Hepatocyte (in vitro differentiated cells): ENCODE measurements around the gene KSR2.

Experiments
- EZH2phosphoT487 ChIP-seq: fragments of 200-600 bp; sonication (generic); IDR thresholded peaks from one replicate; pipeline ENCODE4 v1.6.1; 2018; ENCODE audit warnings: antibody characterized with exemption, mild to moderate bottlenecking, low read depth, moderate library complexity; ENCODE audit not compliant: unreplicated experiment, severe bottlenecking
- TF ChIP-seq, protein P1 (sequence below): fragments of 200-600 bp; sonication (generic); IDR thresholded peaks from 2 replicates; pipeline ENCODE4 v1.5.1; 2016; ENCODE audit warnings: antibody characterized with exemption, mild to moderate bottlenecking; ENCODE audit not compliant: poor library complexity

DNA sequence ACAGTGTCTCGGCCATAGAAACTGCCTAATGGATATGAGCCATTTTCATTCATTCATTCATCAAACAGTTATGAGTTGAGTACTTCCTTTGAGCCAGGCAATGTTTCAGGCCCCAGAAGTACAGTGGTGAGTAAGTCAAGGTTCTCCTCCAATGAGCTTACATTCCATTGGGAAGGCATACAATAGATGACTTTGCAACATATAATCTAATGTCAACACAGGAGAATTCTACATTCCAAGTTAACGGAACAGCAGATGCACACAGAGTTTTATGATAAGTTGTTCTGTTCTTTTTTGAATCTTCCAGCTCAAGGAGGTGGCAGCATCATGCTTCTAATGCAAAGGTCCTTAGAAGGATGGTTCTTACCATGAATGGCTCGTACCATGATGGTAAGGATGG lies 44.5 kb upstream of the KSR2 start:
- TF ChIP-seq, protein P1, sequence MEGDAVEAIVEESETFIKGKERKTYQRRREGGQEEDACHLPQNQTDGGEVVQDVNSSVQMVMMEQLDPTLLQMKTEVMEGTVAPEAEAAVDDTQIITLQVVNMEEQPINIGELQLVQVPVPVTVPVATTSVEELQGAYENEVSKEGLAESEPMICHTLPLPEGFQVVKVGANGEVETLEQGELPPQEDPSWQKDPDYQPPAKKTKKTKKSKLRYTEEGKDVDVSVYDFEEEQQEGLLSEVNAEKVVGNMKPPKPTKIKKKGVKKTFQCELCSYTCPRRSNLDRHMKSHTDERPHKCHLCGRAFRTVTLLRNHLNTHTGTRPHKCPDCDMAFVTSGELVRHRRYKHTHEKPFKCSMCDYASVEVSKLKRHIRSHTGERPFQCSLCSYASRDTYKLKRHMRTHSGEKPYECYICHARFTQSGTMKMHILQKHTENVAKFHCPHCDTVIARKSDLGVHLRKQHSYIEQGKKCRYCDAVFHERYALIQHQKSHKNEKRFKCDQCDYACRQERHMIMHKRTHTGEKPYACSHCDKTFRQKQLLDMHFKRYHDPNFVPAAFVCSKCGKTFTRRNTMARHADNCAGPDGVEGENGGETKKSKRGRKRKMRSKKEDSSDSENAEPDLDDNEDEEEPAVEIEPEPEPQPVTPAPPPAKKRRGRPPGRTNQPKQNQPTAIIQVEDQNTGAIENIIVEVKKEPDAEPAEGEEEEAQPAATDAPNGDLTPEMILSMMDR: no peak
- no peak for TF ChIP-seq EZH2phosphoT487
